NCI-H1048 (cell line): Measurements from ENCODE around the gene DDR2.
"Not testable (repeated sequence)": the region's sequence is repeated elsewhere in the genome, so short reads cannot be mapped to it uniquely, and the experiment has no call there.

ENCODE experiments used
- DNase-seq: peaks from one replicate; lab custom pipeline; 2025; lab: John Stamatoyannopoulos, UW

DDR2 gene

DNA sequence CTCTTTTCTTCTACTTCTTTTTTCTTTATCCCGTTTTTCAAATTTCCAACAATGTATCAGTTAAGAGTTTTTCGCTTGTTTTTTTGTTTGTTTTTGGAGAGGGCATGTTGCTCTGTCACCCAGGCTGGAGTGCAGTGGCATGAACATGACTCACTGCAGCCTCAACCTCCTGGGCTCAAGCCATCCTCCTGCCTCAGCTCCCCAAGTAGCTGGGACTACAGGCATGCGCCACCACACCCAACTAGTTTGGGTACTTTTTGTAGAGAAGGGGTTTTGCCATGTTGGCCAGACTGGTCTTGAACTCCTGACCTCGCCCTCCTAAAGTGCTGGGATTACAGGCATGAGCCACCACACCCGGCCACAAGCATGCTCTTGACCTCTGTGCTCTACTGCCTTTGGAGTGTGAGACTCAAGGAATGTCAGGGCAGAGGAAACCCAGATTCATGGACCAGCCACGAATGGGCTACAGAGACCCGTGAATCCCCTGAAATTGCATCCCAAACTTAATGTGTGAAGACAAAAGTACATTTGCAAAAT lies 93.1 kb downstream of the DDR2 start:
- DNase-seq, result no peak

DNA sequence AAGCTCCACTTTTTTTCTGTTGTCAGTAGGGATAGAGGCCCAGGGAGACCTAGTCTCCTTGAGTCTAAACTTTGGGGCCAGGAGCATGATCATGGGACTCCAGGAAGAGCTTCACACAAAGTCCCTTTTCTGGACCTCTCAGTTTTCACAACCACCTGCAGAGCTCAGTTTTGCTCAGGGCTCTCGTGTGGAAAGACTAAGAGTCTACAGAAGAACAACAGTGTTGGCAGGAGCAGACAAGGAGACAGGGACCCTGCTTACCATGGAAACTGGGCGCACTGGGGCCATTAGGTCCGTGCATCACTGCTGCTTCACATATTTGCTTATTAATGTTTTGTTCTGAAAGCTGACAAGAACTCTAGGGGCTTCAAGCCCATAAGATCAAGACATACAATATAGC lies 94.3 kb downstream of the DDR2 start:
- no peak for DNase-seq

DNA sequence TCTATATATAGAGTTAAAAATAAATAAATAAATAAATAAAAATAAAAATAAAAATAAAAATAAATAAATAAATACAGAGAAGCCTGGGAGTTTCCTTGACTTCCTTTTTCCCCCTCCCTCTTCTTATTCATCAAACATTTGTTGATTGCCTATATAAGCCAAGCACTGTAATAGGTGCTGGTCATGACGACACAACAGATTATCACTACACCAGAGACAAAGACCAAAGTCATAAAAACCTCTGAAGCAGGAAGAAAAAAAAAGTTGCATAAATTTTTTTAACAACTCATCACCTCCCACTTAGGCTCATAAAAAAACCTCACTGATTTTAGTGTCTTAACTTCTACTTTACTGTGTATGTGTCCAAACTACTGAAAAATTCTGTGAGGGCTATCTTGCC lies 95.2 kb downstream of the DDR2 start:
- DNase-seq, result not testable (repeated sequence)

DNA sequence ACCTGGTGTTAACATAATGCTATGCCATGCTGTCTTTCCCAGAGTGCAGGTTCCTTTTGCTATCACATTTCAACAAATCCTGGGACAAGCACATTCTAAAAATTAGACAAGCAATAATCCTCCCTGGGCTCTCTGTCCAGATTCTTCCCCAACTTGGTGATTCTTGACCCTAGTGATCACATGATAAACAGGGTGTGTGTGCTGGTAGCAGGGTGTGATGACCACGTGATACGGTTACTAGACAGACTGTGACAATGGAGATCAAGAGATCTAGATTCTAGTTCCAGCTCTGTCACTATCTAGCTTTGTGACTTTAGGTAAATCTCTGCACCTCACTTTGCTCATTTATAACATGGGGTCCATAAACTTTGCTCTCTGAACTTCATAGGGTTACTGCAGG lies 96.3 kb downstream of the DDR2 start:
- no peak for DNase-seq

DNA sequence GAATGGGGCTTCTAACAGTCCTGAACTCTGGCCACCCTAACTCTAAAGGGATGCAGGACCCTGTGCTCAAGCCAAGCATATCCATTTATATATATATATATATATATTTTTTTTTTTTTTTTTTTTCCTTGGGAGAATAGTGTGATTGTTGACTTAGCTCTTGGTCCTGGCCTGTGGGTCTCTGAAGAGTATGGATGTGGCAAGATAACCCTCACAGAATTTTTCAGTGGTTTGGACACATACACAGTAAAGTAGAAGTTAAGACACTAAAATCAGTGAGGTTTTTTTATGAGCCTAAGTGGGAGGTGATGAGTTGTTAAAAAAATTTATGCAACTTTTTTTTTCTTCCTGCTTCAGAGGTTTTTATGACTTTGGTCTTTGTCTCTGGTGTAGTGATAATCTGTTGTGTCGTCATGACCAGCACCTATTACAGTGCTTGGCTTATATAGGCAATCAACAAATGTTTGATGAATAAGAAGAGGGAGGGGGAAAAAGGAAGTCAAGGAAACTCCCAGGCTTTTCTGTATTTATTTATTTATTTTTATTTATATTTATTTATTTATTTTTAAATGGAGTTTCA lies 97.0 kb downstream of the DDR2 start:
- DNase-seq, result not testable (repeated sequence)

DNA sequence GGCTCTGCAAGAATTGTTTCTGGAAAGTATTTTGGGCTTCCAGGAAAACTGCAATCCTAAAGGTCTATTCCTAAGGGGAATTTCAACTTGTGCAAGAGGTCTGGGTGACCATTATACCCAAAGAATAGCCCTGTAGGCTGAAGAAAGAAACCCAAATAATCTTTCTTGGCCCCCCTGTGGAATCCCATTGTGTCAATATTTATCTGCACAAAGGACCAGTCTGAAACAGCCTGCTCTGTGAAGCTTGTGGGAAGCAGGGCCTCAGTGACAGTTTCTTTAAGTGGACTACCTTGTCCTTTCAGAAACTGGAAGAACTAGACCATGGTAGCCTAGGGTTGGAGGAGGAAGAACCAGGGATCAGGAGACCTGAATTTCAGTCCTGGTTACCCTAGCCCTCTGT lies 99.8 kb downstream of the DDR2 start:
- no peak for DNase-seq

DNA sequence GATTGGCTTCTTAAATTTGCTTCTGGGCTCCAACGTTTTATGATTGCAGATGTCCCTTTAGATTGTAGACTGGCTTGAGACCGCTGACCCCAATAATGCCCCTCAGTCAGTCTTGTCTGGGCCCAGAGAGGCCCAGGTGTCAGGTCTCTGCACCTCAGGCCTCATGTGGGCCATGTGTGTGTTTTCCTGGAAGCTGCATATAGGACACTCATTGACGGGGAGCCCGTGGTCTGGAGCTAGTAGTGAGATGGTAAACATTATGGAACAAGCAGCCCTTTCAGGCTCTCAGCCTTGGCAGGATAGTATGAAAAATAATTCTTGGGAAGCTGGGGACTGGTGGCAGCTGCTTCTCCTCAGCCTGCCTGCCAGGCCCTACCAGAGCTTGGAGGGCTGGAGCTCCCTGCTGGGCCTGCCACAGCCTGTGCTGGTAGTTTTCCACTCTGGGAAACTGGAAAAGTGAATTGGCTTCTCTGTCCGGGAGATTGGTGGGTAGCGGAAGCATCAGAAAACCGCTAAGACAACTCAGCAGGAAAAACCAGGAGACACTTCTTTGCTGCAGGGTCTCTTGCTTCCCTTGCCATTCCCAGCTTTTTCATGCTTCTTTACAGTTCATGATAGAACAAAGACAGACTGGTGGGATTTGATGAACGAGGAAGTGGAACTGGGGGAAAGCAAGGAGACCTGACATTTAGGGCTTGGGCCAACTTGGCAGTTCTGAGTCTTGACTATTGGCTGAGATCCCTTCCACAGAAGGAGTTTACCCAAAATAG lies 100.5 kb downstream of the DDR2 start:
- no peak for DNase-seq

DNA sequence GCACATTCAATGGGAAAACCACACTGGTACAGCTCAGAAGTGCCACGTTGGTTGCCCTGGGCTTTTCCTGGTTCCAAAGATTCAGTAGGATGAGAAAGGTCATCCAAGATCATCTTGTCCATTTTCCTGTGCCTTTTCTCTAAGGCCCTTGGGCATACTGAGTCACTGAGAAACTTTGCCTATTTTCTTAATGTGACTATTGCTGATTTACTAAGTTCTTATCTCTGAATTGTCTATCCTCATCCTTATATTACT lies 101.0 kb downstream of the DDR2 start:
- DNase-seq, result no peak

DNA sequence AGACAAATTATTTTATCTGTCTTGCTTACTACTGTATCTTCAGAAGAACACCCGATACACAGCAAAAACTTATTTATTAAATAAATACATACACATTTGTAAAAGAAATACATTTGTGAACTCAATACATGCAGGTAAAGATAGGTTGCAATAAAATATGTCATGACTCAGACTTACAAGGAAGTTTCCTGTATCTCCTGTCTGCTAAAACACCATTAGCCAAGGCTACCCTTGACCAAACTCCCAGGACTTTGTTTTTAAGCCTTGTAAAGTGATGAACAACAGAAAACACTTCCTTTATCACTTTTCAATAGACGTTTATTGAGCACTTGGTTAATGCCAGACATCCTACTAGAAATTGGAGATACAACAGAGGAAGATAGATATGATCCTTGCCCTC lies 101.8 kb downstream of the DDR2 start:
- no peak for DNase-seq

DNA sequence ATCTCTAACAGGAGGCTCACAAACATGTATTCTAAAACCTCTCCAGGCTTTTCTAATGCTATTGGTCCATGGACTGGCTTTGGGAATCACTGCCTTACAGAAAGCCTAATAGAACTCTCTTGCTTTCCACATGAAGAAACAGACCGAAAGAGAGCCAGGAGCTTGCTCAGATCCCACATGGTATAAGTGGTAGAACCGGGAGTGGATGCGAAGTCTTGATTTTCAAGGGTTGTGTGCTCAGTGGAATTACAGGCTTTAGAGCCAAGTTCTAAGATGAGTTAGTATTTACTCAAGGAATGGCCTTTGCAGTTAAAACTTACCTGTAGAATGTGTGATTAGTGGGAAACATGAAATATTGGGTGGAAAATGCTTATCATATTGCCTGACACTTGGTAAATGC lies 103.9 kb downstream of the DDR2 start:
- no peak for DNase-seq

DNA sequence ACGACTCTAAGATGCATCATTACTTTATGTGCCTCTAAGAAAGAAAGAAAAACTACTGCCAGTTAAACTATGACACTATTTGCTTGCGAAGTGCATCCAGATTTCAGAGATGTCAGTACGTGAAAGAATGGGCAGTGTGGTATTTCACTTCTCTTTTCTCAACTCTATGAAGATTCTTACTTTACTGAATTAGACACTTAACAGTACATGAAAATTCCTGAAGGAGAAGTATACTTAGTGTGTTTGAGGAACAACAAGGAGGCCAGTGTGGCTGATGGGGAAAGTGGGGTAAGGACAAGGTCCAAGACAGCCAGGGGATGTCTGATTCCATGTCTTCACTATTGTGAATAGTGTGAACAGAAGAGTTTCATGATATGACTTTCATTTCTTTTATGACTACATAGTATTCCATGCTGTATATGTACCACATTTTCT lies 104.4 kb downstream of the DDR2 start:
- DNase-seq, result no peak

DNA sequence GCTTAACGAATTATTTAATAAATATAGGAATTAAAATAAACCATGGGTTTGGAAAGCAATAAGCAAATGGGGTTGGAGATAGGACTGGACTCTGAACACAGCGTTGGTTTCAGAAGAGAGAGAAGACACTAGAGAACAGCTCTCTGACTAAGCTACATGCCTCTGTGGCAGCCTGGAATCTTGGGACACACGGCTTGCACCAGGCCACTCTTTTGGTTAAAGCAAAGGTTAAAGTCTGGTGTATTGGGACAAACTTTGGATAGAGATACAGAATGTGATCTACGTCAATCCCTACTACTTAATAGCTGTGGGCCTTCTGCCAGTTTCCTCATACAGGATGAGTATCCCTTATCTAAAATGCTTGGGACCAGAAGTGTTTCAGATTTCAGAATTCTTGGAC lies 108.5 kb downstream of the DDR2 start:
- no peak for DNase-seq

DNA sequence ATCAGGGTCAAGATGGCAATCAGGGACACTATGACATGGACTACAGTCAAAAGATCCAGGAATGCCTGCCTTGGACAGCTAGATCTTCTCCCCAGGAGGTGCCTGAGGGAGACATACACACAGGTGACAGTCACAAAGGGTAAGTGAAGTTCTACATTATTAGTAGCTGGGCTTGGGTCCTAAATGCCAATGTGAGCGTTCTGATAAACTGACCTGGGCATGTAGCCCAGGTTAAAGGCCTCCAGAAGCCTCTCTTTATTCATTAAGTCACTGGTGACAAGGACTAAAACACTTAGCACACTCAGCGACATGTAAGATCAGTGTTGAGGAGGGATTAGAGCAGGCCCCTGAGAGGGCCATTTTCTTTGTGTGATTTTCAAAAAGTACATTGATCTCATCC lies 109.3 kb downstream of the DDR2 start:
- no peak for DNase-seq

DNA sequence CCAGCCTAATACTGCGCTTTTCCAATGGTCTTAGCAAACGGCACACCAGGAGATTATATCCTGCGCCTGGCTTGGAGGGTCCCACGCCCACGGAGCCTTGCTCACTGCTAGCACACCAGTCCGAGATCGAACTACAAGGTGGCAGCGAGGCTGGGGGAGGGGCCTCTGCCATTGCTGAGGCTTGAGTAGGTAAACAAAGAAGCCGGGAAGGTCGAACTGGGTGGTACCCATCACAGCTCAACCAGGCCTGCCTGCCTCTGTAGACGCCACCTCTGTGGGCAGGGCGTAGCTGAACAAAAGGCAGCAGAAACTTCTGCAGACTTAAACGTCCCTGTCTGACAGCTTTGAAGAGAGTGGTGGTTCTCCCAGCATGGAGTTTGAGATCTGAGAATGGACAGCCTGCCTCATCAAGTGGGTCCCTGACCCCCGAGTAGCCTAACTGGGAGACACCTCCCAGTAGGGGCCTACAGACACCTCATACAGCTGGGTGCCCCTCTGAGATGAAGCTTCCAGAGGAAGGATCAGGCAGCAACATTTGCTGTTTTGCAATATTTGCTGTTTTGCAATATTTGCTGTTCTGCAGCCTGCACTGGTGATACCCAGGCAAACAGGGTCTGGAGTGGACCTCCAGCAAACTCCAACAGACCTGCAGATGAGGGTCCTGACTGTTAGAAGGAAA lies 114.1 kb downstream of the DDR2 start:
- DNase-seq, result not testable (repeated sequence)

DNA sequence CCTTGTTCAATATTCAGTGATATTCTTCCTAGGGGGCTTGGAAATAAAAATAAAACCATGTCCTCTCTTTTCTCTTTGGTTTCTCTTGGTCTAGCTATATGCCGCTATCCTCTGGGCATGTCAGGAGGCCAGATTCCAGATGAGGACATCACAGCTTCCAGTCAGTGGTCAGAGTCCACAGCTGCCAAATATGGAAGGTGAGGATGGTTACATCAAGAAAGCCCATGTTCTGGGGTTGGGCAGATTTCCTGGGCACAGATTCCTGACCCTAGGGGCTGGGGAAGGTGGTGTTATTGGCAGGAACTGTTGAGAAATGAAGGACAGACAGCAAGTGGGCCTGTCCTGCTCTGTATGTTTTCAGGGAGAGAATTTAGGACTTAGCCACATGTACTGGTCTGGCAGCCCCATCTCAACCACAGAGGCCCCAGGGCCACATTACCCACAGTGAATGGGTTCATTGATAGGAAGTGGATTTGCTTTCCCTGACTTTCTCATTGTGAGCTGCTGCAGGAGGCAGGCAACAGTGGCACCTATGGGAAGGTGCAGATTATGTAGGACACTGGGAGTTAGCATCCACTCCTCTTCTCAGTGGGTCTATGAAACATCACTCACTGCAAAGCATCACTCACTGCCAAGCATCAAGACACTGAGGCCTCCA lies 120.9 kb downstream of the DDR2 start:
- no peak for DNase-seq

DNA sequence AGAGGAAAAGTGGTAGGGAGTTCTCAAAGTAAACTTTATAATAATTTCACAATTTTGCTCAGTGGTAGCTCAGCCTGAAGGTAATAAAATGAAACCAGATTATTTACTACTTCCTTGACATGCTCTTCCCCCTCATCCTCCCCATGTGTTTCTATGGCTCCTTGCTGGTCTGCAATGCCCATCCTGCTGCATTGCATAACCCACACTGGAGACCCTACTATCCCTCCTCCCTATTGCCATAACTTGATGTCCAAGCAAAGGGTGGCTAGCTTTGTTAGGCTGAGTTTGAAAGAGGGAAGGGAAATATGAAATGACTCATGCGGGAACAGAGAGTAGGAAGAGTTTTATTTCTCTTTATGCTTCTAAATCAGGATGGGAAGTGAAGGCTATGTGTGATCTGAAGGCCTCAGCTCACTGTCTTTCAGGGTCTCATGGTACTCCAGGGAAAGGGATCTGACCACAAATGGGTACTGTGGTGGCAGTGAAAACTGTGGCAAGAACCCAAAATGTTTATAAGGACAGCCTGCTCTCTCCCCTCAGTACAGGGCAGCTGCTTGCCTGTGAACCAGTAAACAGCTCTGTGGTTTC lies 121.8 kb downstream of the DDR2 start:
- no peak for DNase-seq

DNA sequence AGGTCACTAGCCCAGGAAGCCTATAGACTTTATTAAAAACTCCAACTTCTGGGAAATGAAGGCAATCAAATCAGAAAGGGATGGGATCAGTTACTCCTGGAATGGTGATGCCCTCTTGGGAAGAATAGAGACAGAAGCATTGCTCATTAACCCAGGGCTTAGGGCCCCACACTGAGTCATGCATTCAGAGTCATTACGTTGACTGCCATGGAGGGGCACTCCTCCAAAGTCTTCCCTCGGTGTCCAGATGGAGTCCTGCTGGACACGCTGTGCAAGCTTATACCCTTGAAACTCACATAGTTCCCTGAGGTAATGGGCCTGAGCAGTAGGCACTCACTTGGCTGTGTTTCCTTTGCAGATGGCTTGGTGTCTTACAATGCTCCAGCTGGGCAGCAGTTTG lies 123.0 kb downstream of the DDR2 start:
- no peak for DNase-seq

DNA sequence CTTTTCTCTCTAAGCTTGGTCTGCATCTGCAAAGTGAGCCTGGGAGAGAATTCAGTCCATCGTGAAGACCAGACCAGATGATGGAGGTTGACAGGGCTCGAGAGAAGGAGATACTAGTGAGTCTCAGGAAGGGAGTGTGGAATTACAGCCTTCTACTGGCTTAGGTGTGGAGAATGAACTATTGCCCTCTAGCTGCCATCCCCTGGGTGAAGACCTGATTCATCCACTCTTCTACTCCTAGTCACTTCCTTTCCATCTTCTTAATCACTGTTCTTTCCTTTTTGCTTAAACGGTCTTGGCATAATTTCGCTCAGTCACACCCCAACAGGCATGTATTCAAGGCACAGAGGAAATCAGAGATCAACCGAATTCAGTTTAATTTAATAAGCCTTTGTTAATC lies 124.3 kb downstream of the DDR2 start:
- DNase-seq, result no peak

DNA sequence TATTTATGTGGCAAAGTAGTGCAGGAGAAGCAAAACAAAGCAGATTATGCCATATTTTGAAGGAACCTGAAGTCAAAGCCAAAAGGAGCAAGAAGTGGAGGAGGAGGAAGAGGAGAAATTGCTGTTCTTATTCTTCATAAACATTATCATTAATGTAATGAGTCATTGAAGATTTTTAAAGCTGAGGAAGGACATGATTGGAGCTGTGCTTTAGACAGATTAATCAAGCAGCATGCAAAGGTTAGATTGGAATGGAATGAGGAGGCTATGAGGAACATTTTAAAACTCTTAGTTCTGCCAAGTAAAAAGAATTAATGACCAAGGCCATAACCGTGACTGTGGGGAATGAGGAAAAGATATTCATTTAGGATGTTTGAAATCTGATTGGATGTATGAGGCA lies 125.2 kb downstream of the DDR2 start:
- no peak for DNase-seq

DNA sequence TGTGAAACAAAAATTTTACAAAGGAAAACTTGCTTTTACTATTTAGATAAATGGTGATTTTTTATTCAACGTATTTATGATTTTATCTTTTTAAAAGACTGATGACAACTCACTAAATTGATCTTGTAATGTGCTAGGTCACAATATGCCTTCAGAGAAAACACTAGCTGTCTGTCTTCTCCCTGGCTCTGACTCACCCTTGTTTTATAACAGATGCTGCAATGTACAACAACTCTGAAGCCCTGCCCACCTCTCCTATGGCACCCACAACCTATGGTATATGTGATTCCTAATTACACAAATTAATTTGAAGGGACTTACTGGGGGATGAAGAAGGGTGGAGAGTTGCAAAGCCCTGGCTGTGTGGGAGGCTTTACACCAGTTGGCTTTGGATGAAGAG lies 133.5 kb downstream of the DDR2 start:
- DNase-seq, result no peak

DNA sequence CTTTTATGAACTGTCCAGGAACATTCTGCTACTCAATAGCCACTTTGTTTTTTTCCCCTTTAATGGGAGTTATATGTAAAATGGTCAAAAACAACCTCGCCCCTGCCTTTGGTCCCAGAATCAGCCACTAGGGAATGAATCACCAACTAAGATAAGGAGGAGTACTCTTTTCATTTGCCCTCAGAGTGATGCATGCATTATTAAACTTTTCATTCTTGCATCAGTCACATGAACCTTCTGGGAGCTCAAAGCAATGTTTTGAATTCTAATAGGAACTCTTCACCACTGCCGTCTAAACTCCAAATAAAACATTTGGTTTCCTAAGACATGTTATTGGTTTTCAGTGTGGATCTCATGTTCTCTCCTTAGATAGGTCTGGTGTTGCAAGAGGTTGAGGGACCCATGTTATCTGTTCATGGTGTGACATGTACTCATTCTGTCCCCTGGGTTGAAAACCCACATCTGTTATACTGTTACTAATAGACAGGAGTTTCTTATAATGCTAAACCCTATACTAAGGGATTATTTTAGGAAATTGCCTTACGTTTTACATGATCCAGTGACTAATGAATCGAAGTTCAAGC lies 140.4 kb downstream of the DDR2 start:
- no peak for DNase-seq

DNA sequence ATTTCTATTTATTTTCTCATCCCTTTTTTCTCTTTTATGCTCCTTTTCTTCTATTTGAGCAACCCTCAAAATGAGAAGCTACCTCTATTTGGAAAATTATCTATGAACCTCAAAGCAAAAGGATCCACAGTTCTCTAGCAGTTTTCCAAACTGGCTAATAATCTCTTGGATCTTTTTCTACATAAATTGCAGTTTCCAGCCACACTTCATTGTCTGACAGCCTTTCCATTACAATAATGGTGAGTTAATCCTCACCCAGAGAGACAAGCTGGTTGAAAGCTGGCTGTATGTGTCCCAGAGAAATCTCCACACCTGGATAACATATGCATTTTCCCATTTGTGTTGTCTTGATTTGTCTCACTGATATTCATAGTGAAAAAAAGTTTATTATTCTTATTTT lies 141.7 kb downstream of the DDR2 start:
- DNase-seq, result no peak
